Activated CD4-positive, alpha-beta T cell treated with anti-CD3 and anti-CD28 coated beads for 36 hours (primary cell): Measurements from ENCODE around the gene PCDH1. TPM values are rescaled to one million over a fixed set of nuclear protein-coding genes. Genes with fewer than 3 reads are reported as not detected.

ENCODE experiments used
- ATAC-seq: fragments of 200-7000 bp; cut with Tn5 transposase; one replicate; pipeline ENCODE4 v1.10.0; 2021; ENCODE audit warnings: mild to moderate bottlenecking, moderate library complexity
- CTCF ChIA-PET: fragments of 350-600 bp; sonication (Branson Sonifier 250); formaldehyde crosslinking; loops from one replicate; lab custom pipeline; 2021; ENCODE audit warnings: antibody characterized with exemption; lab: Charles Lee
- POLR2A ChIA-PET: fragments of 350-600 bp; sonication (Branson Sonifier 250); formaldehyde crosslinking; loops from one replicate; lab custom pipeline; 2021; ENCODE audit warnings: antibody characterized with exemption, inconsistent platforms; lab: Charles Lee
- DNase-seq: peaks from one replicate; pipeline ENCODE4 v3.0.0-alpha.2; 2020
- H3K27ac Mint-ChIP-seq: one replicate; pipeline ENCODE4 v1.8.0; 2021; ENCODE audit warnings: mixed read lengths
- H3K27me3 Mint-ChIP-seq: one replicate; pipeline ENCODE4 v1.8.0; 2021; ENCODE audit warnings: mixed read lengths
- H3K36me3 Mint-ChIP-seq: one replicate; pipeline ENCODE4 v1.8.0; 2021; ENCODE audit warnings: low read depth, mixed read lengths
- H3K4me1 Mint-ChIP-seq: one replicate; pipeline ENCODE4 v1.8.0; 2021; ENCODE audit warnings: mixed read lengths
- H3K4me3 Mint-ChIP-seq: one replicate; pipeline ENCODE4 v1.8.0; 2021; ENCODE audit warnings: mild to moderate bottlenecking, moderate library complexity, mixed read lengths
- H3K9me3 Mint-ChIP-seq: one replicate; pipeline ENCODE4 v1.8.0; 2021; ENCODE audit warnings: low read depth, mixed read lengths
- intact Hi-C, 2 experiments: fragments of 100-400 bp; cut with DNase I in 1 of 2; cut with micrococcal nuclease in 1 of 2; formaldehyde crosslinking; loops; one replicate each; pipeline versions ENCODE4 v1.14.2 to v1.15.1; 2022 to 2024; cut with DNase I, micrococcal nuclease
- total RNA-seq, 2 experiments: library from RNA; stranded (reverse); gene quantifications; one replicate each; pipeline ENCODE4 v1.2.3, GENCODE V29; 2021

PCDH1 gene
- total RNA-seq, 2 experiments from 2014 or later = not detected

DNA sequence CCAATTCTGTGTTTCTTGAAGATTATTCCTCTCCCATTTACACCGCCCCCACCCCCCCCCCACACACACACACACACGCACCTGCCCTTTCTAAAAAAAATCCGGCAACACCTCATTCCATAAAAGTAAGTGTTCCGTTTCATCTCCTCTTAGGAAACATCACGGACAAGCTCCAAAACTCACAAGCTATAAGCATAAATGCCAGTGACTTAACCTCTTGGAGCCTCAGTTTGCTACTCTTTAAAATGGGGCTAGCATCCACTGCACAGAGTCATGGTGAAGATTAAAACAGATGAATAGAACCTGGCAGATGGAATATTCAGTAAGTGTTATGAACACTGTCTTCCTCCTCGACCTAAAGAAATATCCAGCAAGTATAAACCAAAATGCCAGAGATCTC lies 70.5 kb downstream of the PCDH1 start:
- DNase-seq = no peak

DNA sequence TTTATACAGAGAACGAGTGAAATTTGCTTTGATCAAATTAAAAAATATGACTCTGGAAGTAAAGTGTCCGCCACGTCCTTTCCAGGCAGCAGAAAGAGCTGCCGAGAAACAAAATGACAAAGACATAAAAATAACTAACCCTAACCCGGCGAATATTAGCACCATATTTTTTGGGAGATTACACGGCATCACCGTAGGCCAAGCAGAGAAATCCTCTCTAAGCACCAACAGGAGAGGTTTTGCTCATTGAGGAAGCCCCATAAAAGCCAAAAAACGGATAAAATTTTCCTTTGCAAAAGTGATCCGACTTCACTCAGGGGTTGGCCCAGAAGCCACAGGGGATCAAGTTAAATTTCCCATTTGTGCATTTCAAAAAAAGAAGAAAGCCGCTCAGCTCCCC lies 70.9 kb downstream of the PCDH1 start:
- Mint-ChIP-seq H3K36me3 (no peaks in the 10 kb centered on the region), H3K27ac (no peak overlapping the region), H3K27me3 (peaks cover 51% of the 10 kb centered on the region), H3K9me3 (no peaks in the 10 kb centered on the region), H3K4me3 (no peak overlapping the region), H3K4me1 (no peaks in the 10 kb centered on the region)
- CTCF ChIA-PET = interaction anchor here (0.9 to 4.1 kb wide), 4 partner anchors 73 to 153 kb away, joined by 3 to 20 read pairs (median 4); no protein-coding TSS in a partner anchor
- DNase-seq = no peak
- POLR2A ChIA-PET = no interaction called here
- intact Hi-C loops = no loop called here
- ATAC-seq = no peak

More for the DNA sequence above, 70.5 kb downstream of the PCDH1 start:
- no peak for ATAC-seq
- Mint-ChIP-seq H3K27me3 (peaks cover 53% of the 10 kb centered on the region), H3K36me3 (no peaks in the 10 kb centered on the region), H3K9me3 (no peaks in the 10 kb centered on the region), H3K27ac (no peak overlapping the region), H3K4me3 (no peak overlapping the region), H3K4me1 (no peaks in the 10 kb centered on the region)
- intact Hi-C loops = no loop called here
- ChIA-PET CTCF (interaction anchor here (0.9 to 4.1 kb wide), 6 partner anchors 10 to 153 kb away, joined by 3 to 20 read pairs (median 4); no protein-coding TSS in a partner anchor), POLR2A (no interaction called here)

DNA sequence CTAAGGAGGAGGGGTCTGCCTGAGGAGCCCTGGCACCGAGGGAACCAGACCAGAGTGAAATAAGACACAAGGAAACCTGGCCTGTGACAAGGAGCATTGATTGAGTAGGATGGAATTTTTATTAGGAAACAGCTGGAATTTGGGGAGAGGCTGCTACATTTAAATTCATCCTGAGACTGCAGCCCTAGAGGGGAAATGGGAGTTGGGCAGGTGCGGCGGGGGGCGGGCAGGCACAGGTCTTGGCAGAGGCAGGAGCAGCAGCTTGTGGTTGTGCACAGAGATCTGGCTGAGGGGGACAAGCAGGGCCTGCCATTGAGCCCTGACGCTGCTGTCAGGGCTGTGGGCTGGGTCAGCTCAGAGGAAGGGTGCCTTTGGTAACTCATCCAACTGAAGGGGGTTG lies 71.6 kb downstream of the PCDH1 start:
- Mint-ChIP-seq H3K9me3 (no peaks in the 10 kb centered on the region), H3K27ac (no peak overlapping the region), H3K36me3 (no peaks in the 10 kb centered on the region), H3K4me1 (no peaks in the 10 kb centered on the region), H3K27me3 (peaks cover 48% of the 10 kb centered on the region), H3K4me3 (no peak overlapping the region)
- intact Hi-C loops = no loop called here
- no peak for ATAC-seq
- CTCF ChIA-PET = interaction anchor here (4.1 kb wide), 1 partner anchor 73 kb away, joined by 20 read pairs; no protein-coding TSS in a partner anchor
- POLR2A ChIA-PET = no interaction called here
- no peak for DNase-seq

DNA sequence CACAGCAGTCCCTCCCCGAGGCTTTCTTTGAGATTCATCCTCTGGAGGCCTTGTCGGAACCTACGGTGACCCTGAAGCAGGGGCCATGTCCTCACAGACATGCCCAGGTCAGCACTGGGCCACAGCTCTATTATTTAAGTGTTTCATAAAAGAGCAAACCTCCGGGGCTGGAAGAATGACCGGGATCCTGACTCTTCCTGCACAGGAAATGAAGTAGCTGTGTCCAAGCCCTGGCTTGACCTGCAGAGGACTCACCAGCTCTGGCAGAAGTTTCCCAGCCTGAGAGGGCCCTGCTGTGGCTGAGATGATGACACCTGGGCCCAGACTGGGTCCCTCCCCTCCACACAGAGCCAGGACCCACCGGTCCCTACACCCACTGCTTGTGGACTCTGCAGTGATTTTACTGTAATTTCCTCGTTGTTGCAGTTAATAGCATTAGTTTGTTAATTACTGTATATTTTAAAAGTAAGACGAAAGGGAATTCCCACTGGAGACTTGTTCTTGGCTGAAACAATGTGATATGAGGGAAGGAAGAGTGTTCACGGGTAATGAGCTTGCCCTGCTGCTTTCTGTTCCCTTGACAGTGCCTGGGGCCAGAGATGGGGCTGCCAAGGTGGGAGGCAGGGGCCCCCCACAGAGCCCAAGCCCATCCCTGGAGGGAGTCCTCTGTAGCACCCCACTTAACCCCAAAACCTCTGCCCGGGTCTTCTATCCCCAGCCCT lies 72.2 kb downstream of the PCDH1 start:
- no peak overlapping the region for H3K4me3 Mint-ChIP-seq
- CTCF ChIA-PET = interaction anchor here (4.1 kb wide), 1 partner anchor 74 kb away, joined by 20 read pairs; no protein-coding TSS in a partner anchor

DNA sequence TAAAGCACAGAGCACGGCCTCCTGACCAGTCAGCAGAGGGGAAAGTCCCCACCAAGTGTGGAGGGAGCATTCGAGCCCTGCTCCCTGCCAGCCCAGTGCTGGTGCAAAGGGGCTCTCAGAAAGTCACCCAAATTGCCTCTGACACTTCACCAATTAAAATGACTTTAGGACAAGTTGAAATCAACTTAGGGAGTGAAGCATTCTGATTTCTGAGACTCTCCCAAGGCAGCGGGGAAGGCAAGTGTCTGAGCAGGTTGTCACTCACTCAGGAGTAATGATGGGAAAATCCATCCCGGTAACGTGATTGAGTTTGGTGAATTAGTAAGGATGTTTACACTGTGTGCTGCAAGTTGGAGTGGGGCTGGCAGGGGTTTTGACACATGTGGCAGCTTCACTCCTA lies 73.7 kb downstream of the PCDH1 start:
- intact Hi-C loops = no loop called here
- POLR2A ChIA-PET = no interaction called here
- CTCF ChIA-PET = interaction anchor here (0.6 to 1.4 kb wide), 3 partner anchors 74 to 150 kb away, joined by 3 read pairs; partner anchors contain the start of gene PCDH1
- DNase-seq (no peak), ATAC-seq (no peak)
- Mint-ChIP-seq H3K4me1 (no peaks in the 10 kb centered on the region), H3K36me3 (no peaks in the 10 kb centered on the region), H3K27ac (no peak overlapping the region), H3K4me3 (no peak overlapping the region), H3K27me3 (peaks cover 36% of the 10 kb centered on the region), H3K9me3 (no peaks in the 10 kb centered on the region)

More for the DNA sequence above, 72.2 kb downstream of the PCDH1 start:
- Mint-ChIP-seq H3K9me3 (no peaks in the 10 kb centered on the region), H3K27ac (no peak overlapping the region), H3K36me3 (no peaks in the 10 kb centered on the region), H3K4me1 (no peaks in the 10 kb centered on the region), H3K27me3 (peaks cover 43% of the 10 kb centered on the region)
- intact Hi-C loops = no loop called here
- POLR2A ChIA-PET = no interaction called here
- no peak for ATAC-seq
- DNase-seq = no peak

Other genes with a start within 250 kb of the PCDH1 start
- 10 to 100 TPM; 85.9 to 88.6 TPM for gene HDAC3, start 241.6 kb downstream of the PCDH1 start, total RNA-seq
- gene RELL2, start 241.4 kb downstream of the PCDH1 start, total RNA-seq = 10 to 100 TPM; 24.3 to 27.8 TPM
- 10 to 100 TPM; 28.2 to 32.9 TPM for gene FCHSD1, start 227.0 kb downstream of the PCDH1 start, total RNA-seq
- 1 to 10 TPM; 3.2 TPM for gene ARAP3, start 196.2 kb downstream of the PCDH1 start, total RNA-seq
- gene DELE1, start 45.5 kb upstream of the PCDH1 start, total RNA-seq = 10 to 100 TPM; 48.7 to 56.1 TPM
- under 1 TPM; 0.70 to 0.80 TPM for gene PCDH12, start 79.8 kb upstream of the PCDH1 start, total RNA-seq
- 10 to 100 TPM; 35.7 to 38.0 TPM for gene RNF14, start 90.7 kb upstream of the PCDH1 start, total RNA-seq
- gene GNPDA1, start 134.6 kb upstream of the PCDH1 start, total RNA-seq = 10 to 100 TPM; 75.4 to 77.4 TPM
- 10 to 100 TPM; 54.9 to 86.7 TPM for gene NDFIP1, start 230.4 kb upstream of the PCDH1 start, total RNA-seq